ENCODE results near the gene IGSF21.
A peak's percentile ranks its signal among the peaks of the same experiment; 100 is the strongest.

The IGSF21 gene

GRCh38 chr1:18175530-18176377 is 68.2 kb downstream of the IGSF21 start:
- no peak overlapping the region for H3K4me3 ChIP-seq (replicated peaks; ENCODE audit: insufficient read depth, low read length)
- TF ChIP-seq REST (IDR thresholded peaks at IDR 0.05; ENCODE audit: insufficient replicate concordance, low read depth): no peak
- TF ChIP-seq CTCF (IDR thresholded peaks at IDR 0.05; ENCODE audit: insufficient read depth, low read length): no peak
- no peak for TF ChIP-seq SPI1 (IDR thresholded peaks at IDR 0.05; ENCODE audit: borderline replicate concordance, low read depth)
- no peak for TF ChIP-seq GABPA (IDR thresholded peaks at IDR 0.05; ENCODE audit: low read depth)
- TF ChIP-seq POLR2AphosphoS5 (IDR thresholded peaks at IDR 0.05; ENCODE audit: low read depth): no peak
- H3K27me3 ChIP-seq (ENCODE audit: insufficient read depth, poor library complexity, severe bottlenecking): peaks cover 2% of the 10 kb centered on the region
- no peak overlapping the region for H3K27ac ChIP-seq (replicated peaks)
- no peak for DNase-seq (ENCODE audit: low read depth in 1 of 2, low spot score in 1 of 2)

GRCh38 chr1:18176619-18177018 is 69.0 kb downstream of the IGSF21 start:
- TF ChIP-seq POLR2AphosphoS5 (IDR thresholded peaks at IDR 0.05; ENCODE audit: low read depth): no peak
- TF ChIP-seq REST (IDR thresholded peaks at IDR 0.05; ENCODE audit: insufficient replicate concordance, low read depth): no peak
- TF ChIP-seq GABPA (IDR thresholded peaks at IDR 0.05; ENCODE audit: low read depth): no peak
- no peak for TF ChIP-seq CTCF (IDR thresholded peaks at IDR 0.05; ENCODE audit: insufficient read depth, low read length)
- TF ChIP-seq SPI1 (IDR thresholded peaks at IDR 0.05; ENCODE audit: borderline replicate concordance, low read depth): no peak
- no peak for DNase-seq (ENCODE audit: low read depth in 1 of 2, low spot score in 1 of 2)
- no peak overlapping the region for H3K4me3 ChIP-seq (replicated peaks; ENCODE audit: insufficient read depth, low read length)
- no peak overlapping the region for H3K27ac ChIP-seq (replicated peaks)
- H3K27me3 ChIP-seq (ENCODE audit: insufficient read depth, poor library complexity, severe bottlenecking): peaks cover 2% of the 10 kb centered on the region

DNA sequence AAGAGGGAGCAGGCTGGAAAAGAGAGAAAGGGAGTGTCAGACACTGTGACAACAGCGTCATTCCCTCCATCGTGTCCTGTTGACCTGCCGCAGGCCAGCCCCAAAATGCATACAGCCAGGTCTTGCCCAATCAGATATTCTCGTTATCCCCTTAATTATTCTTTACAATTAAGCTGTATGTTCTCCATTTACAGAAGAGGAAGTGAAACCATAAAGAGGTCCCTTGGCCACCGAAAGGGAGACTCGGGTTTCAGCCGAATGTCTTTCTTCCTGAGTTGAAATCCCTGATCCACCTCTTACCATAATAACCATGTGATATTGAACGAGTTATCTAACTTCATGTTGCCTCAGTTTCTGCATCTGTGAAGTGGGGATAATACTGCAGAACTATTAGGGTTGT is 70.5 kb downstream of the IGSF21 start:
- Histone ChIP-seq H3K27ac (replicated peaks) (no peak overlapping the region), H3K27me3 (ENCODE audit: insufficient read depth, poor library complexity, severe bottlenecking) (peaks cover 2% of the 10 kb centered on the region), H3K4me3 (replicated peaks; ENCODE audit: insufficient read depth, low read length) (no peak overlapping the region)
- no peak for TF ChIP-seq REST (IDR thresholded peaks at IDR 0.05; ENCODE audit: insufficient replicate concordance, low read depth)
- TF ChIP-seq GABPA (IDR thresholded peaks at IDR 0.05; ENCODE audit: low read depth): no peak
- TF ChIP-seq SPI1 (IDR thresholded peaks at IDR 0.05; ENCODE audit: borderline replicate concordance, low read depth): peak; percentile 36; the same call in 1 of the 2 replicates
- no peak for TF ChIP-seq POLR2AphosphoS5 (IDR thresholded peaks at IDR 0.05; ENCODE audit: low read depth)
- peak in 1 of 2 experiments; percentile 1 for DNase-seq (ENCODE audit: low read depth in 1 of 2, low spot score in 1 of 2)
